ENCODE results near the gene ZXDC. TPM values are rescaled to one million over a fixed set of nuclear protein-coding genes. Genes with fewer than 3 reads are reported as not detected.

Gene ZXDC
- total RNA-seq, 1 experiment from 2014 or later, result 28.3 TPM

GRCh38 chr3:126424751-126425150 is 50.9 kb downstream of the ZXDC start:
- no peak overlapping the region for H2BK120ac ChIP-seq (ENCODE audit: low read depth, low read length, poor library complexity, severe bottlenecking)
- no peaks in the 10 kb centered on the region for H3K4me1 ChIP-seq (ENCODE audit: insufficient read depth, low read length)
- H3K79me2 ChIP-seq (ENCODE audit: insufficient read depth, low read length), result no peaks in the 10 kb centered on the region
- no peak overlapping the region for H4K8ac ChIP-seq (replicated peaks; ENCODE audit: insufficient read length, low read depth, low read length)
- H3K23me2 ChIP-seq (ENCODE audit: insufficient read length, low read depth, low read length, poor library complexity, severe bottlenecking), result no peaks in the 10 kb centered on the region
- no peak overlapping the region for H3K4me3 Mint-ChIP-seq
- H4K91ac ChIP-seq (ENCODE audit: insufficient read length, low read depth, low read length), result no peak overlapping the region
- H3T11ph ChIP-seq (ENCODE audit: low read length), result no peak overlapping the region
- H3K18ac ChIP-seq (ENCODE audit: insufficient read length, low read depth, low read length), result no peak overlapping the region
- H2BK5ac ChIP-seq (ENCODE audit: insufficient read length, low read length), result no peak overlapping the region
- H3K4ac ChIP-seq (ENCODE audit: low read depth, low read length), result no peak overlapping the region
- no peak overlapping the region for H4K5ac ChIP-seq (ENCODE audit: insufficient read length, low read depth, low read length)
- H3K9ac ChIP-seq (ENCODE audit: extremely low read depth, insufficient read length, low read length), result no peak overlapping the region
- H3K27ac Mint-ChIP-seq, result no peak overlapping the region
- no peak overlapping the region for H2BK15ac ChIP-seq (ENCODE audit: low read depth, low read length)
- H3K27me3 Mint-ChIP-seq (ENCODE audit: low read depth), result peaks cover 5% of the 10 kb centered on the region
- no peak overlapping the region for H3K4me2 ChIP-seq (ENCODE audit: insufficient read depth, insufficient read length, low read length)
- TF ChIP-seq, protein P1, sequence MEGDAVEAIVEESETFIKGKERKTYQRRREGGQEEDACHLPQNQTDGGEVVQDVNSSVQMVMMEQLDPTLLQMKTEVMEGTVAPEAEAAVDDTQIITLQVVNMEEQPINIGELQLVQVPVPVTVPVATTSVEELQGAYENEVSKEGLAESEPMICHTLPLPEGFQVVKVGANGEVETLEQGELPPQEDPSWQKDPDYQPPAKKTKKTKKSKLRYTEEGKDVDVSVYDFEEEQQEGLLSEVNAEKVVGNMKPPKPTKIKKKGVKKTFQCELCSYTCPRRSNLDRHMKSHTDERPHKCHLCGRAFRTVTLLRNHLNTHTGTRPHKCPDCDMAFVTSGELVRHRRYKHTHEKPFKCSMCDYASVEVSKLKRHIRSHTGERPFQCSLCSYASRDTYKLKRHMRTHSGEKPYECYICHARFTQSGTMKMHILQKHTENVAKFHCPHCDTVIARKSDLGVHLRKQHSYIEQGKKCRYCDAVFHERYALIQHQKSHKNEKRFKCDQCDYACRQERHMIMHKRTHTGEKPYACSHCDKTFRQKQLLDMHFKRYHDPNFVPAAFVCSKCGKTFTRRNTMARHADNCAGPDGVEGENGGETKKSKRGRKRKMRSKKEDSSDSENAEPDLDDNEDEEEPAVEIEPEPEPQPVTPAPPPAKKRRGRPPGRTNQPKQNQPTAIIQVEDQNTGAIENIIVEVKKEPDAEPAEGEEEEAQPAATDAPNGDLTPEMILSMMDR (conservative IDR thresholded peaks at IDR 0.05), result no peak
- peaks cover 3% of the 10 kb centered on the region for H3K9me3 ChIP-seq (ENCODE audit: control insufficient read depth, low read depth, low read length)
- H2AK5ac ChIP-seq (ENCODE audit: insufficient read length, low read length), result no peak overlapping the region
- H2BK20ac ChIP-seq (ENCODE audit: low read depth, low read length, poor library complexity, severe bottlenecking), result no peak overlapping the region
- H3K27ac ChIP-seq (ENCODE audit: insufficient read length, low read depth, low read length), result no peak overlapping the region
- no peak overlapping the region for H3K14ac ChIP-seq (ENCODE audit: insufficient read depth, low read length)
- H3K79me1 ChIP-seq (ENCODE audit: insufficient read depth, low read depth, low read length, poor library complexity, severe bottlenecking), result no peaks in the 10 kb centered on the region
- peaks cover 15 to 21% of the 10 kb centered on the region in 2 experiments for H3K9me3 Mint-ChIP-seq
- no peaks in the 10 kb centered on the region for H3K27me3 ChIP-seq (ENCODE audit: insufficient read depth, low read length)
- H3K4me1 Mint-ChIP-seq, result peaks cover 9% of the 10 kb centered on the region in 2 experiments
- H3K36me3 Mint-ChIP-seq (ENCODE audit: insufficient read depth in 1 of 3, low read depth in 3 of 3), result peaks cover 4 to 10% (median 10%) of the 10 kb centered on the region in 3 experiments
- peaks cover 3% of the 10 kb centered on the region for H4K20me1 ChIP-seq (ENCODE audit: control insufficient read depth, insufficient read depth, insufficient read length)
- H2AFZ ChIP-seq (ENCODE audit: low read length), result no peak overlapping the region
- no peak overlapping the region for H3K23ac ChIP-seq (ENCODE audit: insufficient read length, low read depth, low read length)
- H2BK12ac ChIP-seq (ENCODE audit: insufficient read length, low read depth, low read length), result no peak overlapping the region
- H3K56ac ChIP-seq (ENCODE audit: insufficient read length, low read depth, low read length), result no peak overlapping the region
- DNase-seq, result no peak
- WGBS (ENCODE audit: extremely low coverage, insufficient read length, low lambda C conversion rate), result no CpG with 5 or more reads among the region's 3 CpGs
